Epithelial cell of prostate (primary cell): ENCODE measurements around the gene GSN.
A peak's percentile ranks its signal among the peaks of the same experiment; 100 is the strongest.

ENCODE experiments used
- DNase-seq: peaks from one replicate; pipeline ENCODE4 v3.0.0-alpha.2; 2011; ENCODE audit warnings: low read depth, low spot score
- H3K27ac ChIP-seq: fragments of 450-650 bp; 2 replicates; pipeline ENCODE4 v1.5.1; 2017; ENCODE audit warnings: mild to moderate bottlenecking

The GSN gene

GRCh38 chr9:121299467-121300282 is 31.7 kb downstream of the GSN start:
- H3K27ac ChIP-seq: peak overlapping the region; percentile 7

DNA sequence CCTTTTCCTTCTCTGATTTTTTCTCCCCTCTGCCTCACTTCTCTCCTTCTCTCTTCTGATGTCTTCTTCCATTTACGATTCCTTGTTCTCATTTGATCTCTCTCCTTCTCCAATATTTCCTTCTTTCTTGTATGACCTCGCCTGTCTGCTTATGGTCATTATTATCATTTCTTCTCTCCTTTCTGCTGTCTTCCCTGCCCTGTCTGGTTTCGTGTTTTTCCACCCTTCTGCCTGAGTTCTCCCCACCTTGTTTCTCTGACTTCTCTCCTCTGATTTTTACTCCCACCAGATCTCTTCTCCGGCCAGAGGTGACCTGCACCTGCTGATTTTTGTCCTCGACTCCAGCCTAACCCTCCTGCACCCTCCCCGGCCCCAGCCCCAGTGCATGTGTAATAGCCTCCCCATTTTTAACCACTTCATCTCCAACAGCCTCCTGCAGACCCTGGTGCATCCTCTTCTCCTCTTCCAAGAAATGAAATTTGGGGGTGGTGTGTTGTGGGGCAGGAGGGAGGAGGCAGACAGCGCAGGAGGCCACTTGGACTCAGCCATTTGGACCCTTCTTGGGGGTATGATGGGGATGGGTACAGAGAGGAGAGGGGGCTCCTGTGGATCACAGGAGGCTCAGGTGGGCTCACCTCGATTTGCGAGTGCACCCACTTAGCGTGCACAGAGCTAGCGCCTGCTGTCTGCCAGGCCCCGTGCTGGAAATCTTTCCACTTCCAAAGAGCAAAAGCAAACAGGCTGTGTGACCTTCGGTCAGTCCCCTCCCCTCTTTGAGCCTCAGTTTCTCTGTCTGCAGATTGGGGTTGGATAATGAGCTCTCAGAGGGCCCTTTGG is 32.5 kb downstream of the GSN start:
- DNase-seq: no peak
- H3K27ac ChIP-seq: peak overlapping the region; percentile 5

More at GRCh38 chr9:121299467-121300282, 31.7 kb downstream of the GSN start:
- no peak for DNase-seq

- no peak for DNase-seq
- H3K27ac ChIP-seq: no peak overlapping the region
These were observed 33.9 kb downstream of the GSN start for GRCh38 chr9:121301881-121302286.

- no peak overlapping the region for H3K27ac ChIP-seq
These were observed 34.4 kb downstream of the GSN start for GRCh38 chr9:121302341-121302740.

DNA sequence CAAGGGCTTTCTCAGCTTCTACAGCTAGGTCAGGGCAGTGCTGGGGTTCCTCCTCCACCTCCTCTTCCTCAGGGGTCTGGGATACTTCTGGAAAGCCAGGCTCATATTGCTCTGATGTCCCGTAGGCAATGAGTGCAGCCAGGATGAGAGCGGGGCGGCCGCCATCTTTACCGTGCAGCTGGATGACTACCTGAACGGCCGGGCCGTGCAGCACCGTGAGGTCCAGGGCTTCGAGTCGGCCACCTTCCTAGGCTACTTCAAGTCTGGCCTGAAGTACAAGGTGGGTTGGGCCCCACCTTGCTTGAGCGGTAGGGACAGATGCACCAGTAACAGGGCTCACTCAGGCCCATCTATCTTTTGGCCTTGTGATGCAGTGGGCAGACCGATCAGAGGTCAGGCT is 34.8 kb downstream of the GSN start:
- H3K27ac ChIP-seq: peak overlapping the region; percentile 29
- no peak for DNase-seq

More at GRCh38 chr9:121302341-121302740, 34.4 kb downstream of the GSN start:
- no peak for DNase-seq

GRCh38 chr9:121303456-121304451 is 35.8 kb downstream of the GSN start:
- no peak for DNase-seq
- H3K27ac ChIP-seq: peak overlapping the region; percentile 29

DNA sequence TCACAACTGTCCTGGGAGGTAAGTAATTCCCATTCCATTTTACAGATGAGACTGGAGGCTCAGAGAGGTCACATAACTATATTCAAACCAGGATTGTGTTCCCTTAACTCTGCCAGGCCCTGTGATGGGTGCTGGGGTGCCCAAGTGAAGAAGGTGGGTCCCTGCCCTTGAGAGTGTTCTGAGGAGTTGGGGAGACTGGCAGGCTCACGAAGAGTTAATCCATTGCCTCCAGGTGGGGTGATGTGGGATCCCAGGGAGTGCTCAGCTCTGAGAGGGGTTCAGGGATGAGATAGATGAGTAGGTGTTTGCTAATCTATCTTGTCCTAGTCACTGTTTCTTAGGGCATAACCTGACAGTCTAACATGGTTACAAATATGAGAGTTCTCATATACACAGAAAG is 36.7 kb downstream of the GSN start:
- DNase-seq: no peak
- peak overlapping the region; percentile 29 for H3K27ac ChIP-seq

GRCh38 chr9:121305269-121305994 is 37.5 kb downstream of the GSN start:
- DNase-seq: no peak
- peak overlapping the region; percentile 29 for H3K27ac ChIP-seq

GRCh38 chr9:121307976-121308375 is 40.0 kb downstream of the GSN start:
- no peak for DNase-seq
- no peak overlapping the region for H3K27ac ChIP-seq

- DNase-seq: no peak
- no peak overlapping the region for H3K27ac ChIP-seq
These were observed 40.8 kb downstream of the GSN start for GRCh38 chr9:121308765-121309164.

DNA sequence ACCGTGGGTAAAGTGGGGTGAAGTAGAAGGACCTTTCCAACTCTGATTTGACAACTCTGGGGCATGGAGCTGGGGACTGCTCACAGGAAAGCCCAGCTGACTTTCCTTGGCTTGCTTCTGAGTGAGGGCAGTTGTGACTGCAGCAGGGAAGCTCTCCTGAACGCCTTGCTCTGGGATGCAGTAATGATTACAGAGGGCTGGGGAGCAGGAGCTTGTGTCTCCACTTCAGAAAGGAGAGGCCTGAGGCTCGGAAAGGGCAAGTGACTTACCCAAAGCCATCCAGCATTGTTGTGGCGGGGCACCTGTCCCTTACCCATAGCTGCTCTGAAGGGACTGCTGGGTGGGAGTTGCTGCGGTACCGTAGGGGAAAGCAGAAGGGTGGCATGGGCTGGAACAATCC is 41.2 kb downstream of the GSN start:
- no peak for DNase-seq
- no peak overlapping the region for H3K27ac ChIP-seq

GRCh38 chr9:121309833-121310425 is 42.0 kb downstream of the GSN start:
- DNase-seq: no peak
- no peak overlapping the region for H3K27ac ChIP-seq

DNA sequence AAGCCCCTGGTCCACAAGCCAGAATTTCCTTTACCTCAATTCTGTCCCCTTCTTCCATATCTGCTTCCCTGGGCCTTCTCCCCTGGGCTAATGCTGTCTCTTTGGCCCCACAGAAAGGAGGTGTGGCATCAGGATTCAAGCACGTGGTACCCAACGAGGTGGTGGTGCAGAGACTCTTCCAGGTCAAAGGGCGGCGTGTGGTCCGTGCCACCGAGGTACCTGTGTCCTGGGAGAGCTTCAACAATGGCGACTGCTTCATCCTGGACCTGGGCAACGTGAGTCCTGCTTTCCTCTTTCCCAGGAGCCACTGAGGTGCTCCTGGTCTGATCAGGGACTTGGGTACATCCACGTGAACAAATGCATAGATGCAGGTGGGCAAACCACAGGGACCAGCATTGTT is 42.6 kb downstream of the GSN start:
- H3K27ac ChIP-seq: no peak overlapping the region
- no peak for DNase-seq

- no peak for DNase-seq
- no peak overlapping the region for H3K27ac ChIP-seq
These were observed 44.2 kb downstream of the GSN start for GRCh38 chr9:121312169-121312568.

DNA sequence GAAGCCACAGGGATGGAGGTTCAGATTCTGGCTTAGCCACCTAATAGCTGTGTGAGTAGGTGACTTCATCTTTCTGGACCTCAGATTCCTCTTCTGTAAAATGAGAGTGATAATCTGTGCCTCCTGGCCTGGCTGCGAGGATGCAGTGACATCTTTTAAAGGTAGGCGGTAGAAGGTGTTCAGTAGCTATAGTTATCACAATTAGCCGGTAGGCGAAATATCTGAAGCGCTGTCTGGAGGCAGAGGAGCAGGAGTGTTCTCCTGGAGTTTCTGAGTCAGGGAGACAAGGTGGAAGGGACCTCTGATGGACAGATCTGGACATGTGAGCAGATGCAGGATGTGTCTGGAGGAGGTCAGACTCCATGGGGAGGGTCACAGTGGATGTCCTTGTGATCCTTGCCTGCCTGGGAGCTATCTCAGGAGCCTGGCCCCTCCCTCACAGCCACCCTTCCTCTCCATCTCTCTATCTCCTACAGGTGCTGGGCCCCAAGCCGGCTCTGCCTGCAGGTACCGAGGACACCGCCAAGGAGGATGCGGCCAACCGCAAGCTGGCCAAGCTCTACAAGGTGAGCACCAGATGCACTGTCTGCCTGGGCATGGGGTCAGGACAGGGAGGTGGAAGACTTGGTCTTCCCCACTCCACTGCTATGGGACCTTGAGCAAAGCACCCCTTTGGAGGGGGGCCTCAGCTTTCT is 45.6 kb downstream of the GSN start:
- H3K27ac ChIP-seq: no peak overlapping the region
- no peak for DNase-seq

DNA sequence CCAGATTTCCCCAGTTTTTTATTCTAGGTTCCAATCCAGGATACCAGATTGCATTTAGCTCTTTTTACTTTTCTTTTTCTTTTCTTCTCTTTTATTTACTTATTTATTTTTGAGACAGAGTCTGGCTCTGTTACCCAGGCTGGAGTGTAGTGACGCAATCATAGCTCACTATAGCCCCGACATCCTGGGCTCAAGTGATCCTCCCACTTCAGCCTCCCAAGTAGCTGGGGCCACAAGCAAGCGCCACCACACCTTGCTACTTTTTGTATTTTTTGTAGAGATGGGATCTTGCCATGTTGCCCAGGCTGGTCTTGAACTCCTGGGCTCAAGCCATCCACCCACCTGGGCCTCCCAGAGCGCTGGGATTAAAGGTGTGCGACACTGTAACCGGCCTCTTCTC is 48.4 kb downstream of the GSN start:
- H3K27ac ChIP-seq: no peak overlapping the region
- no peak for DNase-seq

GRCh38 chr9:121316852-121317373 is 49.0 kb downstream of the GSN start:
- H3K27ac ChIP-seq: no peak overlapping the region

More at GRCh38 chr9:121316852-121317373, 49.0 kb downstream of the GSN start:
- DNase-seq: no peak
